Liver (tissue), 9 donors: Measurements from ENCODE around the gene DOCK2. TPM values are rescaled to one million over a fixed set of nuclear protein-coding genes. Genes with fewer than 3 reads are reported as not detected.

Source experiments
- DNase-seq: peaks from one replicate; pipeline ENCODE4 v3.0.0-alpha.2; 2017; ENCODE audit warnings: low spot score
- H3K27ac ChIP-seq, 2 donors: one replicate each; pipeline ENCODE4 v1.7.0; 2013; ENCODE audit warnings: inconsistent platforms in 2 of 2, low read length in 2 of 2, control low read depth in 1 of 2, low read depth in 1 of 2, mild to moderate bottlenecking in 1 of 2
- H3K27me3 ChIP-seq, 4 donors: one replicate each; pipeline versions ENCODE4 v1.6.1 to v1.7.0; 2013; ENCODE audit warnings: low read length in 3 of 4, inconsistent platforms in 1 of 4, mild to moderate bottlenecking in 1 of 4, moderate library complexity in 1 of 4; ENCODE audit not compliant: control insufficient read depth in 4 of 4, insufficient read depth in 4 of 4
- H3K36me3 ChIP-seq, 4 donors: one replicate each; pipeline versions ENCODE4 v1.6.1 to v1.7.0; 2013; ENCODE audit warnings: low read length in 3 of 4, mild to moderate bottlenecking in 3 of 4, low read depth in 1 of 4, moderate library complexity in 1 of 4; ENCODE audit not compliant: control insufficient read depth in 4 of 4, insufficient read depth in 3 of 4
- H3K4me1 ChIP-seq, 4 donors: one replicate each; pipeline versions ENCODE4 v1.6.1 to v1.7.0; 2013; ENCODE audit warnings: low read length in 3 of 4, mild to moderate bottlenecking in 3 of 4, moderate library complexity in 1 of 4; ENCODE audit not compliant: control insufficient read depth in 4 of 4, insufficient read depth in 4 of 4
- H3K4me3 ChIP-seq, 3 donors: one replicate each; pipeline versions ENCODE4 v1.6.1 to v1.7.0; 2013; ENCODE audit warnings: low read length in 3 of 3, control low read depth in 1 of 3, low read depth in 1 of 3, mild to moderate bottlenecking in 1 of 3
- H3K9ac ChIP-seq, 2 donors: one replicate each; pipeline ENCODE4 v1.7.0; 2013; ENCODE audit warnings: low read length in 2 of 2, mild to moderate bottlenecking in 2 of 2, moderate library complexity in 2 of 2, control low read depth in 1 of 2, low read depth in 1 of 2
- H3K9me3 ChIP-seq, 4 donors: one replicate each; pipeline versions ENCODE4 v1.6.1 to v1.7.0; 2013; ENCODE audit warnings: low read length in 3 of 4; ENCODE audit not compliant: control insufficient read depth in 4 of 4
- ATF3 ChIP-seq: IDR thresholded peaks from 2 replicates; pipeline ENCODE4 v1.6.1; 2016; ENCODE audit warnings: antibody characterized with exemption
- CTCF ChIP-seq: fragments of 150-350 bp; IDR thresholded peaks from 2 replicates; pipeline ENCODE4 v1.5.1; 2017; ENCODE audit warnings: improper control_type of control experiment, low read depth, low read length; ENCODE audit not compliant: missing input control
- EGR1 ChIP-seq, 2 donors: IDR thresholded peaks; 2 replicates each; pipeline ENCODE4 v1.6.1; 2016 to 2018; ENCODE audit warnings: antibody characterized with exemption in 2 of 2, low read depth in 2 of 2
- FOXA1 ChIP-seq: IDR thresholded peaks from 2 replicates; pipeline ENCODE4 v1.6.1; 2016; ENCODE audit warnings: antibody characterized with exemption
- FOXA2 ChIP-seq: IDR thresholded peaks from 2 replicates; pipeline ENCODE4 v1.6.1; 2016; ENCODE audit warnings: antibody characterized with exemption
- GABPA ChIP-seq, 2 donors: IDR thresholded peaks in 1 of 2; conservative IDR thresholded peaks in 1 of 2; 2 replicates each; pipeline ENCODE4 v1.6.1; 2016; ENCODE audit warnings: antibody characterized with exemption in 2 of 2, mild to moderate bottlenecking in 1 of 2, moderate library complexity in 1 of 2
- HNF4A ChIP-seq, 2 donors: conservative IDR thresholded peaks; 2 replicates each; pipeline ENCODE4 v1.6.1; 2016; ENCODE audit warnings: antibody characterized with exemption in 2 of 2, mild to moderate bottlenecking in 2 of 2
- HNF4G ChIP-seq: IDR thresholded peaks from 2 replicates; pipeline ENCODE4 v1.6.1; 2016; ENCODE audit warnings: antibody characterized with exemption
- JUND ChIP-seq, 2 donors: IDR thresholded peaks; 2 replicates each; pipeline ENCODE4 v1.6.1; 2016; ENCODE audit warnings: antibody characterized with exemption in 2 of 2
- MAX ChIP-seq: IDR thresholded peaks from 2 replicates; pipeline ENCODE4 v1.6.1; 2016; ENCODE audit warnings: antibody characterized with exemption
- NR2F2 ChIP-seq: IDR thresholded peaks from 2 replicates; pipeline ENCODE4 v1.6.1; 2016; ENCODE audit warnings: antibody characterized with exemption
- RAD21 ChIP-seq, 2 donors: IDR thresholded peaks; 2 replicates each; pipeline ENCODE4 v1.6.1; 2016; ENCODE audit warnings: antibody characterized with exemption in 2 of 2, mild to moderate bottlenecking in 2 of 2
- RXRA ChIP-seq, 2 donors: IDR thresholded peaks; 2 replicates each; pipeline ENCODE4 v1.6.1; 2017 to 2018; ENCODE audit warnings: antibody characterized with exemption in 2 of 2, mild to moderate bottlenecking in 1 of 2
- SP1 ChIP-seq: IDR thresholded peaks from 2 replicates; pipeline ENCODE4 v1.6.1; 2018; ENCODE audit warnings: antibody characterized with exemption, mild to moderate bottlenecking
- TAF1 ChIP-seq: conservative IDR thresholded peaks from 2 replicates; pipeline ENCODE4 v1.6.1; 2016; ENCODE audit warnings: antibody characterized with exemption, mild to moderate bottlenecking
- YY1 ChIP-seq: IDR thresholded peaks from 2 replicates; pipeline ENCODE4 v1.6.1; 2016; ENCODE audit warnings: antibody characterized with exemption, mild to moderate bottlenecking
- ZBTB33 ChIP-seq: IDR thresholded peaks from 2 replicates; pipeline ENCODE4 v1.6.1; 2016; ENCODE audit warnings: antibody characterized with exemption
- WGBS: extraction: QIAGEN DNeasy Blood & Tissue Kit; methylation state at CpG from one replicate; pipeline ENCODE4 v1.1.7; 2013; 5-methylcytosine and 5-hydroxymethylcytosine counted together
- polyA plus RNA-seq, 2 donors: library from polyadenylated mRNA; stranded (reverse) in 1 of 2; unstranded in 1 of 2; fragments of 200-250 nt in 1 of 2; fragments of >200 nt in 1 of 2; fragmentation: Nextera tagmentation in 1 of 2; extraction: Ambion mirVana in 1 of 2; gene quantifications; one replicate each; pipeline versions ENCODE4 v1.2.1 to v1.2.3, GENCODE V29; 2013 to 2015
- total RNA-seq, 2 donors: library from RNA; depleted of rRNA; stranded (reverse); fragments of >200 nt; gene quantifications; one replicate each; pipeline ENCODE4 v1.2.3, GENCODE V29; 2014
- TF ChIP-seq, protein P1 (sequence below): IDR thresholded peaks from 2 replicates; pipeline ENCODE4 v1.6.1; 2016; ENCODE audit warnings: antibody characterized with exemption, mild to moderate bottlenecking
- donor health status: healthy.
- donor health status: healthy.
- donor health status: healthy.
- donor health status: healthy.
- donor health status: healthy.

The DOCK2 gene
- total and polyA plus RNA-seq, 4 donors: 2.3 to 26.6 (median 8.2) TPM

- no peak for TF ChIP-seq RXRA (IDR thresholded peaks at IDR 0.05)
- no peak for TF ChIP-seq GABPA (IDR thresholded peaks at IDR 0.05 in 1 of 2, conservative IDR thresholded peaks at IDR 0.05 in 1 of 2)
Measured at GRCh38 chr5:169836835-169837536, 199.9 kb downstream of the DOCK2 start.

GRCh38 chr5:169837686-169838085, 200.6 kb downstream of the DOCK2 start:
- no peak overlapping the region for H3K4me3 ChIP-seq
- no peak for DNase-seq
- H3K9ac ChIP-seq: no peak overlapping the region
- H3K27me3 ChIP-seq: peaks cover 0 to 2% (median 0%) of the 10 kb centered on the region in 4 donors
- H3K9me3 ChIP-seq: no peaks in the 10 kb centered on the region
- TF ChIP-seq FOXA1: no peak
- no peak for TF ChIP-seq HNF4A (conservative IDR thresholded peaks at IDR 0.05)
- TF ChIP-seq ATF3: no peak
- TF ChIP-seq FOXA2: no peak
- TF ChIP-seq TAF1: no peak
- TF ChIP-seq JUND (IDR thresholded peaks at IDR 0.05): no peak
- TF ChIP-seq HNF4G: no peak
- no peak for TF ChIP-seq GABPA (IDR thresholded peaks at IDR 0.05 in 1 of 2, conservative IDR thresholded peaks at IDR 0.05 in 1 of 2)
- no peak overlapping the region for H3K27ac ChIP-seq
- no peaks in the 10 kb centered on the region for H3K4me1 ChIP-seq
- no peaks in the 10 kb centered on the region for H3K36me3 ChIP-seq

More at GRCh38 chr5:169836835-169837536, 199.9 kb downstream of the DOCK2 start:
- Histone ChIP-seq H3K36me3 (no peaks in the 10 kb centered on the region), H3K4me3 (no peak overlapping the region), H3K27me3 (peaks cover 0 to 2% (median 0%) of the 10 kb centered on the region in 4 donors), H3K27ac (no peak overlapping the region), H3K9ac (no peak overlapping the region), H3K4me1 (no peaks in the 10 kb centered on the region), H3K9me3 (no peaks in the 10 kb centered on the region)
- no peak for DNase-seq
- WGBS: 45% methylated on average over 3 of the region's 3 CpGs

GRCh38 chr5:169838688-169839087, 201.6 kb downstream of the DOCK2 start:
- no peaks in the 10 kb centered on the region for H3K9me3 ChIP-seq
- WGBS: 68% methylated on average over 3 of the region's 3 CpGs
- H3K4me3 ChIP-seq: no peak overlapping the region
- H3K36me3 ChIP-seq: no peaks in the 10 kb centered on the region
- no peak for DNase-seq
- H3K27ac ChIP-seq: no peak overlapping the region
- H3K9ac ChIP-seq: no peak overlapping the region
- peaks cover 0 to 2% (median 0%) of the 10 kb centered on the region in 4 donors for H3K27me3 ChIP-seq
- TF ChIP-seq NR2F2 (no peak), FOXA1 (no peak), YY1 (no peak), HNF4A (conservative IDR thresholded peaks at IDR 0.05) (no peak), EGR1 (IDR thresholded peaks at IDR 0.05; ENCODE audit: low read depth in 2 of 2) (no peak), RXRA (IDR thresholded peaks at IDR 0.05) (no peak), RAD21 (IDR thresholded peaks at IDR 0.05) (no peak), CTCF (no peak), ATF3 (no peak), TAF1 (no peak), ZBTB33 (no peak), HNF4G (no peak), SP1 (no peak), JUND (IDR thresholded peaks at IDR 0.05) (no peak), GABPA (IDR thresholded peaks at IDR 0.05 in 1 of 2, conservative IDR thresholded peaks at IDR 0.05 in 1 of 2) (no peak), FOXA2 (no peak), MAX (no peak)
- TF ChIP-seq, protein P1, sequence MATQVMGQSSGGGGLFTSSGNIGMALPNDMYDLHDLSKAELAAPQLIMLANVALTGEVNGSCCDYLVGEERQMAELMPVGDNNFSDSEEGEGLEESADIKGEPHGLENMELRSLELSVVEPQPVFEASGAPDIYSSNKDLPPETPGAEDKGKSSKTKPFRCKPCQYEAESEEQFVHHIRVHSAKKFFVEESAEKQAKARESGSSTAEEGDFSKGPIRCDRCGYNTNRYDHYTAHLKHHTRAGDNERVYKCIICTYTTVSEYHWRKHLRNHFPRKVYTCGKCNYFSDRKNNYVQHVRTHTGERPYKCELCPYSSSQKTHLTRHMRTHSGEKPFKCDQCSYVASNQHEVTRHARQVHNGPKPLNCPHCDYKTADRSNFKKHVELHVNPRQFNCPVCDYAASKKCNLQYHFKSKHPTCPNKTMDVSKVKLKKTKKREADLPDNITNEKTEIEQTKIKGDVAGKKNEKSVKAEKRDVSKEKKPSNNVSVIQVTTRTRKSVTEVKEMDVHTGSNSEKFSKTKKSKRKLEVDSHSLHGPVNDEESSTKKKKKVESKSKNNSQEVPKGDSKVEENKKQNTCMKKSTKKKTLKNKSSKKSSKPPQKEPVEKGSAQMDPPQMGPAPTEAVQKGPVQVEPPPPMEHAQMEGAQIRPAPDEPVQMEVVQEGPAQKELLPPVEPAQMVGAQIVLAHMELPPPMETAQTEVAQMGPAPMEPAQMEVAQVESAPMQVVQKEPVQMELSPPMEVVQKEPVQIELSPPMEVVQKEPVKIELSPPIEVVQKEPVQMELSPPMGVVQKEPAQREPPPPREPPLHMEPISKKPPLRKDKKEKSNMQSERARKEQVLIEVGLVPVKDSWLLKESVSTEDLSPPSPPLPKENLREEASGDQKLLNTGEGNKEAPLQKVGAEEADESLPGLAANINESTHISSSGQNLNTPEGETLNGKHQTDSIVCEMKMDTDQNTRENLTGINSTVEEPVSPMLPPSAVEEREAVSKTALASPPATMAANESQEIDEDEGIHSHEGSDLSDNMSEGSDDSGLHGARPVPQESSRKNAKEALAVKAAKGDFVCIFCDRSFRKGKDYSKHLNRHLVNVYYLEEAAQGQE: no peak
- H3K4me1 ChIP-seq: no peaks in the 10 kb centered on the region
